ENCODE data around the gene IQGAP2.
A peak's percentile ranks its signal among the peaks of the same experiment; 100 is the strongest.
"Not testable (repeated sequence)": the region's sequence is repeated elsewhere in the genome, so short reads cannot be mapped to it uniquely, and the experiment has no call there.

IQGAP2 gene

GRCh38 chr5:76674330-76675066, 271.4 kb downstream of the IQGAP2 start:
- no peak for DNase-seq

GRCh38 chr5:76675364-76675763, 272.3 kb downstream of the IQGAP2 start:
- no peak for DNase-seq

- no peak for DNase-seq
Observed at GRCh38 chr5:76677849-76678472, 274.9 kb downstream of the IQGAP2 start.

GRCh38 chr5:76679231-76679630, 276.1 kb downstream of the IQGAP2 start:
- DNase-seq, result no peak

GRCh38 chr5:76680826-76681225, 277.7 kb downstream of the IQGAP2 start:
- DNase-seq, result not testable (repeated sequence)

- no peak for DNase-seq
Observed at GRCh38 chr5:76681287-76681686, 278.2 kb downstream of the IQGAP2 start.

GRCh38 chr5:76682387-76682786, 279.3 kb downstream of the IQGAP2 start:
- DNase-seq, result no peak

GRCh38 chr5:76683816-76684731, 281.0 kb downstream of the IQGAP2 start:
- no peak for DNase-seq

GRCh38 chr5:76684756-76685519, 281.9 kb downstream of the IQGAP2 start:
- peak; percentile 28 for DNase-seq

- no peak for DNase-seq
Observed at GRCh38 chr5:76685704-76686103, 282.6 kb downstream of the IQGAP2 start.

GRCh38 chr5:76688212-76688611, 285.1 kb downstream of the IQGAP2 start:
- DNase-seq, result no peak

- DNase-seq, result no peak
Observed at GRCh38 chr5:76688836-76689235, 285.8 kb downstream of the IQGAP2 start.

- DNase-seq, result no peak
Observed at GRCh38 chr5:76689321-76690036, 286.4 kb downstream of the IQGAP2 start.

- no peak for DNase-seq
Observed at GRCh38 chr5:76690037-76690679, 287.1 kb downstream of the IQGAP2 start.

- DNase-seq, result no peak
Observed at GRCh38 chr5:76690704-76691466, 287.8 kb downstream of the IQGAP2 start.

- DNase-seq, result no peak
Observed at GRCh38 chr5:76691467-76692273, 288.6 kb downstream of the IQGAP2 start.

- DNase-seq, result no peak
Observed at GRCh38 chr5:76692274-76692540, 289.1 kb downstream of the IQGAP2 start.

- no peak for DNase-seq
Observed at GRCh38 chr5:76692651-76693050, 289.6 kb downstream of the IQGAP2 start.

- DNase-seq, result no peak
Observed at GRCh38 chr5:76693141-76693540, 290.1 kb downstream of the IQGAP2 start.

GRCh38 chr5:76694317-76694716, 291.2 kb downstream of the IQGAP2 start:
- no peak for DNase-seq

Measured in NCI-H510A treated with DMSO at 0.1 percent for 48 hours (cell line).